HepG2 (cell line): ENCODE measurements around the gene EMILIN1. TPM values are rescaled to one million over a fixed set of nuclear protein-coding genes. Genes with fewer than 3 reads are reported as not detected.

Source experiments
- ATAC-seq: fragments of 200-7000 bp; cut with Tn5 transposase; 3 replicates; pipeline ENCODE4 v1.9.1; 2020; ENCODE audit warnings: mild to moderate bottlenecking, moderate library complexity
- BruUV-seq: library from RNA; stranded (reverse); fragments of 400-500 nt; replicated peaks from 2 replicates; lab custom pipeline; 2021; lab: Mats Ljungman, UMichigan
- CTCF ChIA-PET: fragments of 300-600 bp; formaldehyde crosslinking; extraction: SDS; loops from one replicate; lab custom pipeline; 2021; ENCODE audit warnings: low total read pairs, inconsistent platforms, low intra/inter-chr PET ratio; lab: Yijun Ruan, JAX
- POLR2A ChIA-PET: fragments of 350-600 bp; sonication (Branson Sonifier 250); formaldehyde crosslinking; loops from one replicate; lab custom pipeline; 2020; ENCODE audit warnings: antibody characterized with exemption, inconsistent platforms; lab: Yijun Ruan, JAX
- DNase-seq: peaks from one replicate; pipeline ENCODE4 v3.0.0-alpha.2; 2015; ENCODE audit warnings: low spot score
- FAIRE-seq: peaks from 3 replicates; lab custom pipeline; 2011; peaks lifted over from hg19 to GRCh38; lab: Jason Lieb, UNC
- H2AFZ ChIP-seq: one replicate; pipeline ENCODE4 v1.6.1; 2011; ENCODE audit warnings: low read length, inconsistent platforms
- H3K27ac ChIP-seq: fragments of 300-600 bp; 3 replicates; pipeline ENCODE4 v1.8.0; 2011; ENCODE audit warnings: mixed run types, mild to moderate bottlenecking, mixed read lengths, low read length, inconsistent platforms; ENCODE audit not compliant: insufficient read depth; ENCODE audit errors: extremely low read length
- H3K27me3 ChIP-seq, 2 experiments: fragments of 200-600 bp in 1 of 2; 2 replicates in 1 of 2; 3 replicates in 1 of 2; pipeline versions ENCODE4 v1.6.0 to v1.8.0; 2011; ENCODE audit warnings: low read length in 2 of 2, mild to moderate bottlenecking in 2 of 2, moderate library complexity in 2 of 2, inconsistent platforms in 1 of 2; ENCODE audit not compliant: insufficient read depth in 2 of 2, control insufficient read depth in 1 of 2
- H3K36me3 ChIP-seq, 2 experiments: fragments of 200-600 bp in 1 of 2; replicated peaks in 1 of 2; 2 replicates in 1 of 2; 3 replicates in 1 of 2; pipeline versions ENCODE4 v1.5.1 to v1.8.0; 2011; ENCODE audit warnings: low read length in 2 of 2, inconsistent platforms in 1 of 2; ENCODE audit not compliant: insufficient read depth in 2 of 2, control insufficient read depth in 1 of 2
- H3K4me1 ChIP-seq: 2 replicates; pipeline ENCODE4 v1.5.1; 2012; ENCODE audit warnings: low read length, inconsistent platforms; ENCODE audit not compliant: insufficient read depth
- H3K4me2 ChIP-seq: 2 replicates; pipeline ENCODE4 v1.6.0; 2011; ENCODE audit warnings: low read depth, low read length, inconsistent platforms
- H3K4me3 ChIP-seq, 3 experiments: fragments of 200-600 bp in 1 of 3; sonication (generic), shearing (Covaris generic) in 1 of 3; replicated peaks in 1 of 3; 2 replicates each; pipeline ENCODE4 v1.5.1; 2011 to 2016; ENCODE audit warnings: low read length in 3 of 3, inconsistent platforms in 2 of 3, low read depth in 2 of 3, mild to moderate bottlenecking in 2 of 3, control low read depth in 1 of 3, mixed read lengths in 1 of 3; ENCODE audit not compliant: insufficient read depth in 1 of 3
- H3K79me2 ChIP-seq: one replicate; pipeline ENCODE4 v1.6.1; 2011; ENCODE audit warnings: low read length, inconsistent platforms; ENCODE audit not compliant: insufficient read depth
- H3K9ac ChIP-seq: 2 replicates; pipeline ENCODE4 v1.6.0; 2011; ENCODE audit warnings: mild to moderate bottlenecking, low read depth, low read length, inconsistent platforms; ENCODE audit not compliant: insufficient read depth
- H3K9me3 ChIP-seq: 2 replicates; pipeline ENCODE4 v1.5.1; 2012; ENCODE audit warnings: mild to moderate bottlenecking, low read length
- H4K20me1 ChIP-seq: 2 replicates; pipeline ENCODE4 v1.6.0; 2011; ENCODE audit warnings: inconsistent platforms, mild to moderate bottlenecking, low read length, moderate library complexity; ENCODE audit not compliant: insufficient read depth
- AGO2 ChIP-seq: fragments of 200-400 bp; formaldehyde crosslinking; optimal IDR thresholded peaks from 2 replicates; pipeline ENCODE3; 2017; ENCODE audit warnings: mild to moderate bottlenecking, low read depth, low read length, moderate library complexity
- CTCF ChIP-seq: sonication (generic); formaldehyde crosslinking; IDR thresholded peaks from 2 replicates; pipeline ENCODE4 v1.5.0; 2020; ENCODE audit warnings: mild to moderate bottlenecking, missing genetic modification reagents, moderate library complexity
- KDM2A ChIP-seq: sonication (generic); formaldehyde crosslinking; IDR thresholded peaks from 2 replicates; pipeline ENCODE4 v1.4.0; 2020; ENCODE audit warnings: low read depth, missing genetic modification reagents, borderline replicate concordance
- MXD4 ChIP-seq: IDR thresholded peaks from 2 replicates; pipeline ENCODE4 v1.6.1; 2016; ENCODE audit warnings: mild to moderate bottlenecking, missing biosample characterization, missing genetic modification reagents
- POLR2G ChIP-seq: fragments of 200-400 bp; formaldehyde crosslinking; IDR thresholded peaks from 2 replicates; pipeline ENCODE4 v1.6.1; 2018; ENCODE audit warnings: mild to moderate bottlenecking, low read depth, low read length, moderate library complexity
- PRDM15 ChIP-seq: sonication (generic); formaldehyde crosslinking; IDR thresholded peaks from 2 replicates; pipeline ENCODE4 v1.4.0; 2020; ENCODE audit warnings: missing genetic modification reagents
- ZFP62 ChIP-seq: sonication (generic); formaldehyde crosslinking; IDR thresholded peaks from 2 replicates; pipeline ENCODE4 v1.4.0; 2020; ENCODE audit warnings: missing genetic modification reagents
- ZNF263 ChIP-seq: sonication (generic); formaldehyde crosslinking; IDR thresholded peaks from 2 replicates; pipeline ENCODE4 v1.4.0; 2020; ENCODE audit warnings: missing genetic modification reagents
- ZNF609 ChIP-seq: sonication (generic); formaldehyde crosslinking; IDR thresholded peaks from 2 replicates; pipeline ENCODE4 v1.4.0; 2020; ENCODE audit warnings: mild to moderate bottlenecking, missing genetic modification reagents, borderline replicate concordance
- WGBS: methylation state at CpG from one replicate; pipeline ENCODE4 v1.1.6; 2017; ENCODE audit warnings: low lambda C conversion rate; 5-methylcytosine and 5-hydroxymethylcytosine counted together
- in situ Hi-C: cut with HindIII; loops from 2 replicates; pipeline ENCODE4 v1.10.0; 2017; ENCODE audit warnings: low pct_unique_long_range_greater_than_20kb; ENCODE audit not compliant: extremely low pct_ligation_motif_present
- intact Hi-C: fragments of 100-400 bp; cut with micrococcal nuclease; formaldehyde crosslinking; loops from one replicate; pipeline ENCODE4 v1.10.0; 2022; ENCODE audit not compliant: unreplicated experiment
- polyA plus RNA-seq, 8 experiments: library from polyadenylated mRNA; depleted of rRNA in 3 of 8; stranded (reverse) in 7 of 8; unstranded in 1 of 8; fragments of >200 nt; fragmentation: Illumina TruSeq in 4 of 8; extraction: Trizol in 4 of 8; gene quantifications; 2 replicates each; pipeline versions ENCODE4 v1.2.1 to v1.2.3, GENCODE V29; 2011 to 2016; ENCODE audit warnings: low read depth in 4 of 8, missing spikeins in 1 of 8, mixed read lengths in 1 of 8; ENCODE audit not compliant: insufficient read depth in 1 of 8
- total RNA-seq, 5 experiments: library from RNA; depleted of rRNA; stranded (reverse); fragments of >200 nt; fragmentation: Illumina TruSeq; extraction: Trizol; gene quantifications; 2 replicates each; pipeline ENCODE4 v1.2.3, GENCODE V29; 2016; ENCODE audit warnings: low read depth in 1 of 5

Gene EMILIN1
- total and polyA plus RNA-seq, 2 of the 13 experiments (the other 11 are each of a cell fraction or from before 2014, with no cell fraction given), result 8.1 to 9.7 TPM

GRCh38 chr2:27100036-27100435 lies 21.6 kb downstream of the EMILIN1 start (continued):
- TF ChIP-seq PRDM15 (CRISPR knock-in tag) (no peak), MXD4 (no peak), POLR2G (0 out of 2 replicates have a peak, but pooled peaks have one; percentile 43), ZFP62 (CRISPR knock-in tag) (no peak), CTCF (CRISPR knock-in tag) (peak; percentile 41)

GRCh38 chr2:27102329-27102728 lies 23.9 kb downstream of the EMILIN1 start:
- no peaks in the 10 kb centered on the region for H3K9me3 ChIP-seq
- H2AFZ ChIP-seq, result no peak overlapping the region
- peaks cover 2 to 24% of the 10 kb centered on the region in 2 experiments for H3K36me3 ChIP-seq
- no peaks in the 10 kb centered on the region for H4K20me1 ChIP-seq
- FAIRE-seq, result no peak
- ChIA-PET CTCF (interaction anchor here (1.1 kb wide), 1 partner anchor 90 kb away, joined by 5 read pairs; no protein-coding TSS in a partner anchor), POLR2A (interaction anchor here (1.0 to 2.0 kb wide), 6 partner anchors 10 to 92 kb away, joined by 3 to 8 read pairs (median 4); partner anchors contain the start of gene PREB)
- intact Hi-C loops, result no loop called here
- H3K27ac ChIP-seq, result no peak overlapping the region
- ATAC-seq, result peak; percentile 39
- WGBS, result 85% methylated on average over 4 of the region's 5 CpGs
- no peaks in the 10 kb centered on the region for H3K27me3 ChIP-seq
- no peak overlapping the region for H3K4me3 ChIP-seq
- in situ Hi-C loops, result no loop called here
- H3K4me1 ChIP-seq, result no peaks in the 10 kb centered on the region
- H3K4me2 ChIP-seq, result no peak overlapping the region
- no peak for DNase-seq
- H3K79me2 ChIP-seq, result no peaks in the 10 kb centered on the region
- no TSS peak for BruUV-seq
- no peak overlapping the region for H3K9ac ChIP-seq
- TF ChIP-seq KDM2A, result 0 out of 2 replicates have a peak, but pooled peaks have one; percentile 15
- peak; percentile 93 for TF ChIP-seq ZNF263 (CRISPR knock-in tag)
- peak; percentile 72 for TF ChIP-seq AGO2
- no peak for TF ChIP-seq ZNF609 (CRISPR knock-in tag)
